CD14-positive monocyte (primary cell): ENCODE data around the gene TBX18. TPM values are rescaled to one million over a fixed set of nuclear protein-coding genes. Genes with fewer than 3 reads are reported as not detected.

Source experiments
- DNase-seq, 3 donors: peaks; one replicate each; pipeline ENCODE4 v3.0.0-alpha.2; 2011 to 2022
- H2AFZ ChIP-seq: 2 replicates; pipeline ENCODE4 v1.6.0; 2012; ENCODE audit warnings: mild to moderate bottlenecking, low read depth, low read length, inconsistent platforms; ENCODE audit not compliant: insufficient read depth, poor library complexity, severe bottlenecking
- H3K27ac ChIP-seq, 2 donors: 1 replicate in 1 of 2; 2 replicates in 1 of 2; pipeline ENCODE4 v1.5.1; 2012 to 2013; ENCODE audit warnings: low read length in 2 of 2, control low read depth in 1 of 2, inconsistent platforms in 1 of 2, low read depth in 1 of 2, mild to moderate bottlenecking in 1 of 2
- H3K27me3 ChIP-seq, 2 donors: one replicate each; pipeline versions ENCODE4 v1.6.0 to v1.6.1; 2011 to 2013; ENCODE audit warnings: low read length in 2 of 2; ENCODE audit not compliant: control insufficient read depth in 2 of 2, insufficient read depth in 2 of 2
- H3K36me3 ChIP-seq, 2 donors: replicated peaks in 1 of 2; 1 replicate in 1 of 2; 2 replicates in 1 of 2; pipeline versions ENCODE4 v1.5.1 to v1.6.1; 2012 to 2013; ENCODE audit warnings: low read length in 2 of 2, control low read depth in 1 of 2, inconsistent platforms in 1 of 2, mild to moderate bottlenecking in 1 of 2; ENCODE audit not compliant: insufficient read depth in 2 of 2, control insufficient read depth in 1 of 2
- H3K4me1 ChIP-seq, 2 donors: 1 replicate in 1 of 2; 2 replicates in 1 of 2; pipeline versions ENCODE4 v1.5.1 to v1.6.1; 2012 to 2013; ENCODE audit warnings: low read length in 2 of 2, control low read depth in 1 of 2, inconsistent platforms in 1 of 2, mild to moderate bottlenecking in 1 of 2, moderate library complexity in 1 of 2; ENCODE audit not compliant: insufficient read depth in 2 of 2, control insufficient read depth in 1 of 2
- H3K4me2 ChIP-seq: replicated peaks from 2 replicates; pipeline ENCODE3; 2012; ENCODE audit warnings: low read length, moderate library complexity, mild to moderate bottlenecking; ENCODE audit not compliant: poor library complexity, severe bottlenecking; ENCODE audit errors: extremely low read depth
- H3K4me3 ChIP-seq, 3 experiments: fragments of 200-600 bp in 1 of 3; sonication (generic) in 1 of 3; replicated peaks in 1 of 3; 1 replicate in 2 of 3; 2 replicates in 1 of 3; pipeline ENCODE4 v1.5.1; 2011 to 2013; ENCODE audit warnings: low read length in 3 of 3, mild to moderate bottlenecking in 3 of 3, control low read depth in 2 of 3, low read depth in 2 of 3, inconsistent platforms in 1 of 3, moderate library complexity in 1 of 3
- H3K79me2 ChIP-seq: 2 replicates; pipeline ENCODE4 v1.6.0; 2012; ENCODE audit warnings: mild to moderate bottlenecking, control low read depth, inconsistent platforms, low read length, moderate library complexity; ENCODE audit not compliant: insufficient read depth
- H3K9ac ChIP-seq: 2 replicates; pipeline ENCODE4 v1.6.0; 2017; ENCODE audit warnings: low read length, mild to moderate bottlenecking; ENCODE audit not compliant: insufficient read depth, poor library complexity, severe bottlenecking
- H3K9me3 ChIP-seq, 2 donors: replicated peaks in 1 of 2; 1 replicate in 1 of 2; 2 replicates in 1 of 2; pipeline versions ENCODE4 v1.5.1 to v1.6.1; 2012 to 2013; ENCODE audit warnings: low read length in 2 of 2, control low read depth in 1 of 2; ENCODE audit not compliant: control insufficient read depth in 1 of 2, insufficient read depth in 1 of 2
- H4K20me1 ChIP-seq: 2 replicates; pipeline ENCODE4 v1.6.0; 2012; ENCODE audit warnings: mild to moderate bottlenecking, low read length, control low read depth, moderate library complexity; ENCODE audit not compliant: insufficient read depth
- H3K27ac Mint-ChIP-seq, 7 donors: one replicate each; pipeline ENCODE4 v1.8.0; 2020; ENCODE audit warnings: mild to moderate bottlenecking in 7 of 7, mixed read lengths in 7 of 7, moderate library complexity in 6 of 7, inconsistent platforms in 2 of 7
- H3K27me3 Mint-ChIP-seq, 3 donors: one replicate each; pipeline ENCODE4 v1.8.0; 2021 to 2022; ENCODE audit warnings: low read depth in 3 of 3, mild to moderate bottlenecking in 3 of 3, mixed read lengths in 3 of 3, moderate library complexity in 3 of 3, inconsistent platforms in 1 of 3
- H3K36me3 Mint-ChIP-seq, 2 donors: one replicate each; pipeline ENCODE4 v1.8.0; 2020; ENCODE audit warnings: mixed read lengths in 2 of 2, inconsistent platforms in 1 of 2, mild to moderate bottlenecking in 1 of 2
- H3K4me1 Mint-ChIP-seq: one replicate; pipeline ENCODE4 v1.8.0; 2020; ENCODE audit warnings: mild to moderate bottlenecking, mixed read lengths
- H3K4me3 Mint-ChIP-seq, 2 donors: one replicate each; pipeline ENCODE4 v1.8.0; 2020; ENCODE audit warnings: mild to moderate bottlenecking in 2 of 2, mixed read lengths in 2 of 2, moderate library complexity in 1 of 2
- H3K9me3 Mint-ChIP-seq, 7 donors: one replicate each; pipeline ENCODE4 v1.8.0; 2020 to 2022; ENCODE audit warnings: mixed read lengths in 7 of 7, mild to moderate bottlenecking in 6 of 7, moderate library complexity in 6 of 7, inconsistent platforms in 2 of 7
- CTCF ChIP-seq: fragments of 200-600 bp; IDR thresholded peaks from one replicate; pipeline ENCODE4 v1.8.0; 2022; ENCODE audit warnings: antibody characterized with exemption, mild to moderate bottlenecking
- WGBS: methylation state at CpG from one replicate; pipeline ENCODE4 v1.1.5; 2013; ENCODE audit warnings: missing lambda C conversion rate; ENCODE audit not compliant: insufficient coverage; 5-methylcytosine and 5-hydroxymethylcytosine counted together
- intact Hi-C, 2 donors: fragments of 100-400 bp; cut with micrococcal nuclease; formaldehyde crosslinking; loops; one replicate each; pipeline versions ENCODE4 v1.15.0 to v1.15.1; 2023
- polyA plus RNA-seq, 3 donors: library from polyadenylated mRNA; depleted of rRNA in 1 of 3; unstranded in 2 of 3; stranded (reverse) in 1 of 3; fragments of 300-500 nt in 2 of 3; fragments of >200 nt in 1 of 3; fragmentation: Illumina TruSeq in 2 of 3; gene quantifications; 1 replicate in 2 of 3; 2 replicates in 1 of 3; pipeline ENCODE4 v1.2.3, GENCODE V29; 2012 to 2021

The TBX18 gene
- polyA plus RNA-seq, 3 donors: 0.01 TPM; not detected in 2

GRCh38 chr6:84645000-84645399 lies 119.4 kb downstream of the TBX18 start:
- no peak for TF ChIP-seq CTCF
- Histone ChIP-seq H2AFZ (no peak overlapping the region), H3K4me3 (no peak overlapping the region), H3K27ac (no peak overlapping the region), H3K4me1 (peaks cover 0 to 11% of the 10 kb centered on the region in 2 donors), H3K9ac (no peak overlapping the region), H3K27me3 (no peaks in the 10 kb centered on the region), H3K36me3 (no peaks in the 10 kb centered on the region), H3K4me2 (no peak overlapping the region), H3K79me2 (no peaks in the 10 kb centered on the region), H4K20me1 (no peaks in the 10 kb centered on the region), H3K9me3 (no peaks in the 10 kb centered on the region)
- no peak overlapping the region for H3K27ac Mint-ChIP-seq
- H3K36me3 Mint-ChIP-seq: no peaks in the 10 kb centered on the region
- H3K9me3 Mint-ChIP-seq: peaks cover 0 to 3% (median 0%) of the 10 kb centered on the region in 7 donors
- intact Hi-C loops: no loop called here
- peak in 1 of 3 donors; percentile 2 for DNase-seq
- H3K27me3 Mint-ChIP-seq: no peaks in the 10 kb centered on the region
- no peak overlapping the region for H3K4me3 Mint-ChIP-seq
- peaks cover 11% of the 10 kb centered on the region for H3K4me1 Mint-ChIP-seq

GRCh38 chr6:84643778-84644177 lies 120.6 kb downstream of the TBX18 start:
- intact Hi-C loops: no loop called here
- Histone ChIP-seq H4K20me1 (no peaks in the 10 kb centered on the region), H3K4me1 (peaks cover 0 to 11% of the 10 kb centered on the region in 2 donors), H3K36me3 (no peaks in the 10 kb centered on the region), H2AFZ (no peak overlapping the region), H3K79me2 (no peaks in the 10 kb centered on the region), H3K4me2 (no peak overlapping the region), H3K27me3 (no peaks in the 10 kb centered on the region), H3K9ac (no peak overlapping the region), H3K9me3 (no peaks in the 10 kb centered on the region), H3K27ac (no peak overlapping the region), H3K4me3 (no peak overlapping the region)
- peaks cover 11% of the 10 kb centered on the region for H3K4me1 Mint-ChIP-seq
- H3K36me3 Mint-ChIP-seq: no peaks in the 10 kb centered on the region
- H3K4me3 Mint-ChIP-seq: no peak overlapping the region
- no peak for DNase-seq
- no peak overlapping the region for H3K27ac Mint-ChIP-seq
- no peak for TF ChIP-seq CTCF
- 0% methylated on average over 1 of the region's 3 CpGs for WGBS
- H3K9me3 Mint-ChIP-seq: no peaks in the 10 kb centered on the region
- H3K27me3 Mint-ChIP-seq: no peaks in the 10 kb centered on the region
